ENCODE data around the gene EME2.

Gene EME2

DNA sequence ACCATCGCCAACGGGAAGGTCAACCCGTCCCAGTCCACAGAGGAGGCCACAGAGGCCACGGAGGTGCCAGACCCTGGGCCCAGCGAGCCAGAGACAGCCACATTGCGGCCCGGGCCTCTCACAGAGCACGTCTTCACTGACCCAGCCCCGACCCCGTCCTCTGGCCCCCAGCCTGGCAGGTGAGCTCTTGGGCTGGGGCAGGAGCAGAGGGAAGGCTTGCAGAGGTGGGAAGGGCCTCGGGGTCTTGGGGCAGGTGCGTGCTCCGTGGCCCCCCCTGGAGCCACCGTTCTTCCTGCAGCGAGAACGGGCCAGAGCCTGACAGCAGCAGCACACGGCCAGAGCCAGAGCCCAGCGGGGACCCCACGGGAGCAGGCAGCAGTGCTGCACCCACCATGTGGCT, 6.4 kb upstream of the EME2 start:
- H3K4me3 ChIP-seq (ENCODE audit: low read depth, low read length): no peak overlapping the region
- no peak for DNase-seq (ENCODE audit: low read depth)
- TF ChIP-seq, protein P1, sequence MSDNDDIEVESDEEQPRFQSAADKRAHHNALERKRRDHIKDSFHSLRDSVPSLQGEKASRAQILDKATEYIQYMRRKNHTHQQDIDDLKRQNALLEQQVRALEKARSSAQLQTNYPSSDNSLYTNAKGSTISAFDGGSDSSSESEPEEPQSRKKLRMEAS (IDR thresholded peaks at IDR 0.05; ENCODE audit: low read depth, low read length): no peak
- no peak for TF ChIP-seq POLR2A (IDR thresholded peaks at IDR 0.05; ENCODE audit: extremely low read depth, insufficient read length)
- TF ChIP-seq, protein P2, sequence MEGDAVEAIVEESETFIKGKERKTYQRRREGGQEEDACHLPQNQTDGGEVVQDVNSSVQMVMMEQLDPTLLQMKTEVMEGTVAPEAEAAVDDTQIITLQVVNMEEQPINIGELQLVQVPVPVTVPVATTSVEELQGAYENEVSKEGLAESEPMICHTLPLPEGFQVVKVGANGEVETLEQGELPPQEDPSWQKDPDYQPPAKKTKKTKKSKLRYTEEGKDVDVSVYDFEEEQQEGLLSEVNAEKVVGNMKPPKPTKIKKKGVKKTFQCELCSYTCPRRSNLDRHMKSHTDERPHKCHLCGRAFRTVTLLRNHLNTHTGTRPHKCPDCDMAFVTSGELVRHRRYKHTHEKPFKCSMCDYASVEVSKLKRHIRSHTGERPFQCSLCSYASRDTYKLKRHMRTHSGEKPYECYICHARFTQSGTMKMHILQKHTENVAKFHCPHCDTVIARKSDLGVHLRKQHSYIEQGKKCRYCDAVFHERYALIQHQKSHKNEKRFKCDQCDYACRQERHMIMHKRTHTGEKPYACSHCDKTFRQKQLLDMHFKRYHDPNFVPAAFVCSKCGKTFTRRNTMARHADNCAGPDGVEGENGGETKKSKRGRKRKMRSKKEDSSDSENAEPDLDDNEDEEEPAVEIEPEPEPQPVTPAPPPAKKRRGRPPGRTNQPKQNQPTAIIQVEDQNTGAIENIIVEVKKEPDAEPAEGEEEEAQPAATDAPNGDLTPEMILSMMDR (IDR thresholded peaks at IDR 0.05; ENCODE audit: low read depth, low read length): no peak
- no peak for TF ChIP-seq MYC (IDR thresholded peaks at IDR 0.05; ENCODE audit: low read depth, low read length)

DNA sequence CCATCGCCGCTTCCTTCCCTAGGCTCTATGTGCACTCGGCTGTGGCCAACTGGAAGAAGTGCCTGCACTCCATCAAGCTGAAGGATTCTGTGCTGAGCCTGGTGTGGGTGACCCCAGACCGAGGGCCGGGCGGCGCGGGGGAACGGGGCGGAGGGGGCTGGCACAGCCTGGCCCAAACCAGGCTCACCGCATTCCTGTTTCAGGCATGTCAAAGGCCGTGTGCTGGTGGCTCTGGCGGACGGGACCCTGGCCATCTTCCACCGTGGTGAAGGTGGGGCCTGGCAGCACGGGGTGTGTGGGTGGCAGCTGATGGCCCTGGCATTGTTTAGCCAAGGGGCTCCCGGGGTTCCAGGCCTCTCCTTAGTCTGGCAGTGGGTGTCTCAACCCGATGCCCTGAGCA, 5.9 kb upstream of the EME2 start:
- DNase-seq (ENCODE audit: low read depth): no peak
- no peak for TF ChIP-seq MYC (IDR thresholded peaks at IDR 0.05; ENCODE audit: low read depth, low read length)
- TF ChIP-seq, protein P1 (IDR thresholded peaks at IDR 0.05; ENCODE audit: low read depth, low read length): no peak
- no peak overlapping the region for H3K4me3 ChIP-seq (ENCODE audit: low read depth, low read length)

DNA sequence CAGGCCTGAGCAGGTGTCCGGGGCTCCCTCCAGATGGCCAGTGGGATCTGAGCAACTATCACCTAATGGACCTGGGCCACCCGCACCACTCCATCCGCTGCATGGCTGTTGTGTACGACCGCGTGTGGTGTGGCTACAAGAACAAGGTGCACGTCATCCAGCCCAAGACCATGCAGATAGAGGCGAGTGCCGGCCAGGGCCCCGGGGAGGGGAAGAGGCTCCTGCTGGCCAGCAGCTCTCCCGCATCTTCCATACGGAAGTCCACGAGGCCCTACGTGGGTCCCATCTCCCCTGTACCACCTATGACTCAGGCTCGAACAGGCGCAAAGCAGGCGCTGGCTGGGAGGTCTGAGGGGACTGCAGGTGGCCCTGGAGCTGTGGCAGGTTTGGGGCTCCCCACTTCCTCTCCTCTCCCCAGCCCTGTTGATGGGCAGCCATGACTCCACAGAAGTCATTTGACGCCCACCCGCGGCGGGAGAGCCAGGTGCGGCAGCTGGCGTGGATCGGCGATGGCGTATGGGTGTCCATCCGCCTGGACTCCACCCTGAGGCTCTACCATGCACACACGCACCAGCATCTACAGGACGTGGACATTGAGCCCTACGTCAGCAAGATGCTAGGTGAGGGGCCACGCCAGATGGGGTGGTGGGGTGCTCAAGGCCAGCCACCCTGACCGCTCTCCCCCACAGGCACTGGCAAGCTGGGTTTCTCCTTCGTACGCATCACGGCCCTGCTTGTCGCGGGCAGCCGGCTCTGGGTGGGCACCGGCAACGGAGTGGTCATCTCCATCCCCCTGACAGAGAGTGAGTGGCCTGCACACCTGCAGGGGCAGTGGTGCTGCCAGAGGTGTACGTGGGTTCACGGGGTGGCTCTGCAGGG, 5.3 kb upstream of the EME2 start:
- TF ChIP-seq, protein P2 (IDR thresholded peaks at IDR 0.05; ENCODE audit: low read depth, low read length): no peak
- no peak overlapping the region for H3K4me3 ChIP-seq (ENCODE audit: low read depth, low read length)
- DNase-seq (ENCODE audit: low read depth): no peak

DNA sequence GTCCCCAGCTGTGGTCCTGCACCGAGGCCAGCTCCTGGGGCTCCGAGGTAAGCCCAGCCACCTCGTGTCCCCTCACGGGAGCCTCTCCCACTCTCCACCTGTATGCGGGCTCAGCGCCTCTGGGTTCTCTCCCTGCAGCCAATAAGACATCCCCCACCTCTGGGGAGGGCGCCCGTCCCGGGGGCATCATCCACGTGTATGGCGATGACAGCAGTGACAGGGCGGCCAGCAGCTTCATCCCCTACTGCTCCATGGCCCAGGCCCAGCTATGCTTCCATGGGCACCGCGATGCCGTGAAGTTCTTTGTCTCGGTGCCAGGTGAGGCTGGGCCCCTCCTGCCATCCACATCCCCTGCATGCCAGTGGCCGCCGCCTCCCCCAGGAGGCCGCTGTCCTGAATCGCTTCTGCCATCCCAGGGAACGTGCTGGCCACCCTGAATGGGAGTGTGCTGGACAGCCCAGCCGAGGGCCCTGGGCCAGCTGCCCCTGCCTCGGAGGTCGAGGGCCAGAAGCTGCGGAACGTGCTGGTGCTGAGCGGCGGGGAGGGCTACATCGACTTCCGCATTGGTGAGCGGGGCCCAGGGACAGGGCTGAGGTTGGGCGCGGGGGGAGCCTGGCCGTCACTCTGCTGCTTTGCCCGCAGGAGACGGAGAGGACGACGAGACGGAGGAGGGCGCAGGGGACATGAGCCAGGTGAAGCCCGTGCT, 4.4 kb upstream of the EME2 start:
- TF ChIP-seq MYC (IDR thresholded peaks at IDR 0.05; ENCODE audit: low read depth, low read length) (no peak), POLR2A (IDR thresholded peaks at IDR 0.05; ENCODE audit: extremely low read depth, insufficient read length) (no peak)
- TF ChIP-seq, protein P1 (IDR thresholded peaks at IDR 0.05; ENCODE audit: low read depth, low read length): no peak
- TF ChIP-seq, protein P2 (IDR thresholded peaks at IDR 0.05; ENCODE audit: low read depth, low read length): no peak
- no peak overlapping the region for H3K4me3 ChIP-seq (ENCODE audit: low read depth, low read length)
- DNase-seq (ENCODE audit: low read depth): no peak

DNA sequence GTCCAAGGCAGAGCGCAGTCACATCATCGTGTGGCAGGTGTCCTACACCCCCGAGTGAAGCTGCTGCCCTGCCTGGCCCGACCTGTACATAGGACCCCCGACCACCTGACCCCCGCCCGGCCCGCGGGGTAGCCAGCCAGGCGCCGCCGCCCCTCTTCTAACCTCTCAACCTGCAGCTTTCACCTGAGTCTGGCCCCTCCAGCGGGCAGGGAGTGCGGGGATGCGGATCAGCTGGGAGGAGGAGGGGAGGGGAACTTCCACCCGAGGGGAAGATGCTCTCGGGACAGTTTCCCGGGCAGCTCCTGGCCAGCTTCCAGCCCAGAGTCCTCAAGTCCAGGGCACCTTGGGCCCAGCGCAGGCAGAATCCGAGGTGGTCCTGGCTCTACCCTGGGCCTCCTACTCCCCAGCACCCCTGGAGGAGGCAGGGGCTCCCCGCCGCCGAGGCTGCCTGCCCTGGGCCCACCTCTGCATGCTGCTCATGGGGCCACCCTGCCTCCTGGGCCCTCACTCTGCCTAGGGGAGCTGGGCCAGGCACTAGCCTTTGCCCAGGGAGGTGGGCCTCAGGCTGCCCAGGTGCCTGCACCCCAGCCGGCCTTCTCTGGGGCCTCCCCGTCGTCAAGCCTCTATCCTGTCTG, 3.7 kb upstream of the EME2 start:
- DNase-seq (ENCODE audit: low read depth): no peak
- TF ChIP-seq MYC (IDR thresholded peaks at IDR 0.05; ENCODE audit: low read depth, low read length): no peak
- TF ChIP-seq, protein P1 (IDR thresholded peaks at IDR 0.05; ENCODE audit: low read depth, low read length): no peak
- TF ChIP-seq, protein P2 (IDR thresholded peaks at IDR 0.05; ENCODE audit: low read depth, low read length): no peak
- no peak for TF ChIP-seq POLR2A (IDR thresholded peaks at IDR 0.05; ENCODE audit: extremely low read depth, insufficient read length)
- no peak overlapping the region for H3K4me3 ChIP-seq (ENCODE audit: low read depth, low read length)

Data from NB4 (cell line).